Activated CD4-positive, alpha-beta T cell treated with anti-CD3 and anti-CD28 coated beads for 48 hours (primary cell): ENCODE data around the gene RNF130.

Experiments
- DNase-seq: peaks from one replicate; pipeline ENCODE4 v3.0.0-alpha.2; 2020

The RNF130 gene

DNA sequence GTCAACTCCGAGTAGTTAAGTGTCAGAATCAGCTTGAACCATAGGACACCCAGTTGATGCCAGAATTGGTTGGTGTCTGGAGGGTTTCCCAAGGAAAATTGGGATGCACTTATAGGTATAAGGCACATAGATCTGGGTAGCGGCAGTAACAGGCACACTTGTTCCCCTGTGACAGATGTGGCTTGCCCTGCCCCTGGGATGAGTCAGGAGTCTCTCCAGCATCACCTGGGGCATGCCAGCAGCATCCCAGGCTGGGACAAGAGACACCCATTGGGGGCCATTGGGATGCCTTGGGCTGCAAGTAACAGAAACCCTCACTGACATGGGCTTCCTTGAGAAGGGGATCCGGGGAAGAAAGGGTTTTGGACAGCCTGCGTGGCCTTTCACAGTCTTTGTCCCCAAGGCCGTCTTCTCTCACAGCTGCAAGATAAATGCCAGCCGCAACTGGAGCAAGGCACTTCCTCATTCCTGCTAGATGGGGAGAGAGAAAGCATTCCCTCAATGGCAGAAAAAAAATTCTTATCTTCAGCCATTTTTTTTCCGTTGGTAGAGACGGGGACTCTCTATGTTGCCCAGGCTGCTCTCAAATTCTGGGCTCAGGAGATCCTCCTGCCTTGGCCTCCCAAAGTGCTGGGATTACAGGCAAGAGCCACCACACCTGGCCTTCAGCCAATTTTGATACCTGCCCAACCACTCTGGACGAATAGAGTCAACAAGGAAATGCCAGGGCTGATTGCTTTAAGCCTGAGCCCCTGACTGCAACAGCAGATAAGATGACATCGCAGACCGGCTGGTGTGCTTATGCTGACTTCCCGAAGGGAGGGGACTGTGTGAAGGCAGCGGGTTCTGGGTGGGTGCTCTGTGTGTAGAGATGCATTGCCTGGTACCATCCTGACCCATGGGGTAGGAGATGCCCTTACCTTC, 13.3 kb upstream of the RNF130 start:
- no peak for DNase-seq

DNA sequence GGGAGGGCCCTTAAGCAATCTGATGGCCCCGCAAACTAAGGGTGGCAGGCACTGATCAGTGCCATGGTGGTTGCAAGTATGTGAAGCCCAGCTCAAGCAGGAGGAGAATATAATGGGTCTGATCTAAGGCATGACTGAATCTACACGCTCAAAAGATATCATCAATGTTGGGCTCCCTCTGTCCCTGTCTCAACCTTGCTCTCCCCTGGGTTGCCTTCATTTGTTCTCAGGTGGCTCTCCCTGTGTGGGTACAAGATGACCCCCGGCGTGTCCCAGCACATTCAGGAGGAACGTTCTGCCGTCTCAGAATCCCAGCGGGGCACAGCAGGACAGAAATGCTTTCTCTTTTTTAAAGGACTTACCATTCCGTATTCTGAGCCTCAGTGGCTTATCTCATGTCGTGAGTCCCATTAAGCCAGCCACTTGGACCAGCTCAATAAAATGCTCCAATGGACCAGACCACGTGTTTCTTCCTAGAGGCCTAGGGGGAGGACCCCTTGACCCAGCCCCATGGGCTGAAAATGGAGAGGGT, 12.0 kb upstream of the RNF130 start:
- DNase-seq: no peak

DNA sequence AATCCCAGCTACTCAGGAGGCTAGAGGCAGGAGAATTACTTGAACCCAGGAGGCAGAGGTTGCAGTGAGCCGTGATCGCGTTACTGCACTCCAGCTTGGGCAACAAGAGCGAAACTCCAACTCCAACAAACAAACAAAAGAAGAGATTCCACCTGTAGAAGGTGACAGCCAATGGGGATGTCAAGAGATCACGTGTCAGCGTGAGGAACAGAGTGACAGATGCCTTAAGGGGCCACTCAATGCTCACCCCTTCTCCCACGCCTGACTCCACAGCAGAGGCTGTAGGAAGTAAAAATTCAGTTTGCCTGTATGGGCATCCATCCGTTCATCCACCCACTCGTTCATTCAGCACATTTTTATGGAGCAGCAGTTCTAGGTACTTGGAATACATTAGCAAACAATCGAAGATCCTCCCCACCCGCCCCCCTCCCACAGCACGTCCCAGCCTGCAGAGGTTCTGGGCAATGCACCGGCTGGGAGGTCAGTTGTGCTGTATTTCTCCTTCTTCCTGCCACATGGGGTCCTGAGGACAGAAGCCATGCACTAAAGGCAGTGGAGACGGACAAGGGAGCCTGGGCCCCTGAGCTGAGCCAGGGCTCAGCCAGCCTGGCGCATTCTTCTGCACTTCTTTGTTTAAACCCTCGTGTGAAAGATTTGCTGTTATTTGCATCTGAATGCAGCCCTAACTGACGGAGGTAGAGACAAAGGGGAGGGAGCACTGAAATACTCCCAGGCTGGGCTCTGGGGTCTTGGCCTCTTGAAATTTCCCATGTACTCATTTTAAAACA, 11.3 kb upstream of the RNF130 start:
- DNase-seq: no peak

DNA sequence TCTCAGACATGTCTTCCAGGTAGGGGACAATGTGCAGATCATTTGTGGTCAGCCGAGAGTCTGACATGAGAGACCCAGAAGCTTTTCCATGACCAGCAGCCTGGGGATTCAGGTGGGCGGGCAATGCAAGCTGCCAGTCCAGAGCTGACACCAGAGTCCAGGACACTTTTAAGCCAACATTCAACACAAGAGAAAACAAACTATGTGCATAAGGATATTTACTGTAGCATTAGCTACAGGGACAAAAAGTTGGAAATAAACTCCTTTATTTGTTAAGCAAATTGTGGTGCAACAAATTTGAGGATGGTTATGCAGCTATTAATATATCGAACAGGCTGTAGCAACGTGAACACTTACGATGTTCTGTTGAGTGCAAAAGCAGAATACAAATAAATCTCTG, 9.9 kb upstream of the RNF130 start:
- no peak for DNase-seq

DNA sequence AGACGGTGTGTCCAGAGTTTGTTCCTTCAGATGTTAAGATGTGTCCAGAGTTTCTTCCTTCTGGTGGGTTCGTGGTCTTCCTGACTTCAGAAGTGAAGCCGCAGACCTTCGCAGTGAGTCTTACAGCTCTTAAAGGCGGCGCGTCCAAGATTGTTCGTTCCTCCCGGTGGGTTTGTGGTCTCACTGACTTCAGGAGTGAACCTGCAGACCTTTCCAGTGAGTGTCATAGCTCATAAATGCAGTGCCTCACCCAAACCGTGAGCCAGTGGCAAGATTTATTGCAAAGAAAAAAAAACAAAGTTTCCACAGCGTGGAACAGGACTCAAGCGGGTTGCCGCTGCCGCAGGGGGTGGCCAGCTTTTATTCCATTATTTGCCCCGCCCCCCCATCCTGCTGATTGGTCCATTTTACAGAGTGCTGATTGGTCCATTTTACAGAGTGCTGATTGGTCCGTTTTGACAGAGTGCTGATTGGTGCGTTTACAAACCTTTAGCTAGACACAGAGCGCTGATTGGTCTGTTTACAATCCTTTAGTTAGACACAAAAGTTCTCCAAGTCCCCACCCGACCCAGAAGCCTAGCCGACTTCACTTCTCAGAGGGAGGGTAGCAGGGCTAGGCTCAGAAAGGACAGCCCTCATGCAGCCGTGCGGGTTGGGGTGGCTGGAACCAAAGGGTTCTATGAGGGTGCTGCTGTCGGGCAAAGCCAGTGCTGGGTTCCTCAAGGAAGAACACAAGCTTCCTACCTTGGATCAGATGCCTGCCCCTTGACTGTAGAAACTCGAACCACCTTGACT, 9.1 kb upstream of the RNF130 start:
- DNase-seq: peak; percentile 71

DNA sequence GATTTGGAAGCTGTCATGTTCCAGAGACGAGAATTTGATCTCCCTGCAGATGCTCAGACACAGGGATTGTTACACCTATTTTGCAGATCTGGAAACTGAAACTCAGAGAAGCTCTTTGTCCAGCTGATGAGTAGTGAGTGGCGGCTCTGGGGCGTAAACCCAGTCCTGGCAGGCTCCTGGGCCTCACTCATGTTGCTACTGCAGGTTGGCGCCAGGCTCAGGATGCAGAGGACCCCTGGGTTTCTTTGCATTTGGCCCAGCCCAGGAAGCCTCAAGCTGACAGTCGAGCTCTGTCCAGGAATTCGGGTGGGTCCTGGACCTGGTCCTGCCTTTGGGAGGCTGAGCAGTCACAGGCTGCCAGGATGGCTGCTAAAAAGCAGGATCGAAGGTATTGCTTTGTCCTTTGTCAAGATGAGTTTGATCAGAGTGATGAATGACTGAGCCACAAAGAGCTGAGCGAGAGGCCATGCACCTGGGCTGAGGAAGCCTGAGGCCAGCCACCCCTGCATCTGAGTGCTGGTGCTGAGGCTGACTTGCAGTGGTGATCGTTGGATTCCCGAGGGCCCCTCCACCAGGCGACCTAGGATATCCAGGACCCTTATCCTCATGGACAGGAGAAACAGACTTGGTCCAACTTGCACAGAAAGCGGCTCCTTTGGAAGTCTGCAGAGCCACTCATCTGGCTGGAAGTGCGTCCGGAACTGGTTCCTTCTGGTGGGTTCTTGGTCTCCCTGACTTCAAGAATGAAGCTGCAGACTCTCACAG, 8.3 kb upstream of the RNF130 start:
- DNase-seq: no peak

DNA sequence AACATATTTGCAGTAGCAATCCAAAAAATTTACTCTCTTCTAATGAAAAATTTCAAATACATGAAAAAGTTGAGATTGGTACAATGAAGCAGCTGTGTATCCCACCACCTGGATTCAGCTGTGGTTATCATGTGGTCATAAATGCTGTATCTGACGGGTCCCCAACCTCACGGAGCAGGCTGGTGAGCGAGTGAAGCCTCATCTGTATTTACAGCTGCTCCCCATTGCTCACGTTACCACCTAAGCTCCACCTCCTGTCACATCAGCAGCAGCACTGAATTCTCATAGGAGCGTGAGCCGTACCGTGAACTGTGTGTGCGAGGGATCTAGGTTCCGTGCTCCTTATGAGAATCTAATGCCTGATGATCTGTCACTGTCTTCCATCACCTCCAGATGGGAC, 6.8 kb upstream of the RNF130 start:
- no peak for DNase-seq

DNA sequence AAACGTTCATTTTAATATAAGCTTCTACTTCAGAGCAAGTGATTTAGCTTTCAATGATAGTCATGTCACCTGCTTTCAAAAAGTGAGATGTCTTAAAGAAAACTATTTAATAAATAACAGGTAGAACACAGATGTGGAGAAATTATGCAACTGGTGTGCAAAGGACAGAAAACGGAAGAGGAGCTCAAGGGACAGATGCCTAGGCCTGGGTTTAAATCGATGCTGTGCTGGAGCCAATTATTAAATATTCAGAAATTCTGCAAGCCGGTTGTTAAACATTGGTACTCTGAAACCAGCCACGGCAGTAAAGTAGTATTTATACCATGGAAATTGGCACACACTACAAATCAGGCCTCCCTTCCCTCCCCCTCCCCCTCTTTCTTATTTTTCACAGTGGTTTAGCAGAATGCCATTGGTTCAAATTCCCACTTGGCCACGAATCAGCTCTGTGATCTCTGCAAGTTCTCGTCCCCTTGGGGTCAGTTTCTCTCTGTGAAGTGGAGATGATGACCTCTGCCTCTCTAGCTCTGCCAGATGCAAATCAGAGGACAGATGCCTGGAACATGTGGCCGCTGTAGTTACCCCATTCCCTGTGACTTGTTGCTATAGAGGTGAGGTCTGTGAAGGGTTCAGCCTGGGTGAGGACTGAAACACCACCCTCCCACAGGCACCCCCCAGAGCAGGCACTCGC, 6.2 kb upstream of the RNF130 start:
- DNase-seq: no peak

DNA sequence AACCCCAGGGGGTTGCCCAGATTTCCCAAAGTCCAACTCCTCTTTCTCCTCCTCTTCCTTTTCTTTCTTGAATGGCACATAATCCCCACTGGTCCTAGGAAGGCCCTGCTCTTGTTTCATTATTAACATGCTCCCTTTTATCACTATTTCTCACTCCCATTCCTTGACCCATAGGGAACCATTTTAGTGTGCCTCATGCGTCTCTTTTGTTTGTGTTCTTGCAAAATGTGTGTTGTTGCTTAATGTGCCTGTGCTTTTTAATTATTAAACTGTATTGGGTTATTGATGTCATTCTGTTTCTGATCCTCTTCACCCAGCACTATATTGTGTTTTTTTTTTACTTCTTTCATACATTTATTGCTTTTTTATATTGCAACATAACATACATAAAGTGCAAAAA, 4.1 kb upstream of the RNF130 start:
- no peak for DNase-seq

DNA sequence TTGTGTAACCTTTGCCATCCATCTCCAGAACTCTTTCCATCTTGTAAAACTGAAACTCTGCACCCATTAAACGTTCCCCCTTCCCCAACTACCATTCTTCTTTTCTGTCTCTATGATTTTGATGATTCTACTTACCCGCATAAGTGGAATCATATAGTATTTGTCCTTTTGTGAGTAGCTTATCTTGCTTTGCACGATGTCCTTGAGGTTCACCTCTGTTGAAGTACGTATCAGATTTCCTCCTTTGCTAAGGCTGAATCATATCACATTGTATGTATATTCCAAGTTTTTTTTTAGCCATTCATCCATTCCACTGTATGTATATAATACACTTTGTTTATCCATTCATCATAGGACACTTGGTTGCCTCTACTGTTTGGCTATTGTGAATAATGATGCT, 2.9 kb upstream of the RNF130 start:
- no peak for DNase-seq

DNA sequence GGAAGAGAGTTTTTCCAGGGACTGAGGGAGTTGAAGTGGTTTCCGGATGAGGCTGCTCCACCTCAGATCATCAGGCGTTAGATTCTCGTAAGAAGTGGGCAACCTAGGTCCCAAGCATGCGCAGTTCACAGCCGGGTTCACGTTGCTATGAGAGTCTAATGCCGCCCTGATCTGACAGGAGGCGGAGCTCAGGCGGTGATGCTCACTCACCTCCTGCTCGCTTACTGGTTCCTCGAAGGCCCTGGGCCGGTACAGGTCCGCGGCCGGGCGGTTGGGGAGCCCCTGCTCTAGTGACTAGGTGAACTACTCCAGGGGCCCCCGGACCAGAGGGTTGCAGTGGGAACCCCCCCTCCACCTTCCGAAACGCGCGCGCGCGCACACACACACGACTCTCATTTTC, 997 bp upstream of the RNF130 start:
- DNase-seq: no peak

DNA sequence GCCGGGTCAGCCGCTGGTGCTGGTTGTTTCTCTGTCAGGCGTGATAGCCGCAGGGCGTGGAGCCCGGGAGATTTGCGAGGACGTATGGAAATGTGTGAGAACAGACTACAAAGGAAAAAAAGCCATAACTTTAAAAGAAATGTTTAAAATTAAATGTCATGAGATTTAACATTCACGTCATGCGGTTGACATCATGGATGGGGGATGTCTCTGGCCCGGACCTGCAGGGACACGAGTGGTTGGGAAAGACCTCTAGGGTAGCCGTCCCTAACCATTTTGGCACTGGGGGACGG, 643 bp upstream of the RNF130 start:
- DNase-seq: no peak

DNA sequence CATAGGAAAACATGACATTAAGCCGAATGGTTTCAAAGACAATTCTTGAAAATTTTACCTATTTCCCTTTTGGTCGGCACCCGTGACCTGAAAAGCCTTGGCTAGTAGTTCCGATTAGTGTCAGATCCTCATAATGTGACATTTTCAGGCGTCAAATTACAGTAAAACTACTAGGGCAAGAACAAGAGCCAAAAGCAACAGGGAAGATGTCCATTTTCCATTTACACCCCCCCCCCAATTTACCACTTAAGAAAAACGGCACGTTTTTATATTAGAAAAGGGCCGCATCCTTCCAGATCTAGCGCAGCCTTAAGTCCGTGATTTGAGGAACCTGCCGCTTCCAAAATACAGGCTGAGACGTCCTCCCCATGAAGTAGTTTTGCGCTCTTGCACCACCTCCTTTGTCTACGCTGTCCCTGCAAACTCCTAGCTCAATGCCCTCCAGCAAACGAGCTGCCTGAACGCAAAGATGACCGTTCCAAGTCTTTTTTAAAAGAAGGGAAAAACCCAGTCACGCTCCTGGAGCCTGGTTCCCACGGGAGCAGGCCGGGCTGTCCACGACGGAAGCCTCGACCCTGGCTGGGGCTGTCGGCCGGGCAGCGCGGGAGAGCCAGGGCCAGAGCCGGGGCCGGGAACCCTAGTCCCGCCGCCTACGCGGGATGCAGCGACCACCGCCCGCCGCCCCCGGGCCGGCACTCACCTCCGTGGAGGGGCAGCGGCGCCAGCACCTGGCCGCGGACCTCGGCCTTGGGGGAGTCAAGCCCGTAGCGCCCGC, 616 bp downstream of the RNF130 start:
- DNase-seq: peak; percentile 15

DNA sequence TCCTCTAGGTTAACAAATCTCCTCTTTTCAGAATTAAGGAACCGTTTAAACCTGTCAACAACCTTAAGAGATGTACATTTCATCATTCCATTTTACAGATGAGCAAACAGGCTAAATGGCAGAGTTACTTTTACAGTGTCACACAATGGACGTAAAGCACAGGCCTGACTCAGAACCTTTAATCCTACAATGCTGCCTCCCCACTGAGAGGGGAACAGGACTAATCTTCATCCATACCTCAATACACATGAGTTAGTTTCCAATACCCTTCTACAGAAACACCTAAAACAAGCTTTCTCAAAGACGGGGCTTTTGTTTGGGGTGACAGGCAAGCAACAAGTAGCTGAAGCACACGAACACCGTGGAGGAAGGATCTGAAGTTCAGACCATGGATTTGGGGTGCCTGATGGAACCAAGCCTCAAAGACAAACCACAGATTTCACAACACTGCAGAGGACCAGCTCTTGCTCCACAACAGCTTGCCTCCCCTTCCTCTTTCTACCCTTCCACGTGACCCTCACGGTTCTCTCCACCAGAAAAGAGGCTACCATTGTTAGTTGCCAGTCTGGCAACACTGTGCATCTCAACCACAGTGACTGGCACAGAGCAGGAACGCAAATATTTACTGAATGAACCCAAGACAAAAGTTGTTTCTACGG, 1.8 kb downstream of the RNF130 start:
- DNase-seq: no peak

DNA sequence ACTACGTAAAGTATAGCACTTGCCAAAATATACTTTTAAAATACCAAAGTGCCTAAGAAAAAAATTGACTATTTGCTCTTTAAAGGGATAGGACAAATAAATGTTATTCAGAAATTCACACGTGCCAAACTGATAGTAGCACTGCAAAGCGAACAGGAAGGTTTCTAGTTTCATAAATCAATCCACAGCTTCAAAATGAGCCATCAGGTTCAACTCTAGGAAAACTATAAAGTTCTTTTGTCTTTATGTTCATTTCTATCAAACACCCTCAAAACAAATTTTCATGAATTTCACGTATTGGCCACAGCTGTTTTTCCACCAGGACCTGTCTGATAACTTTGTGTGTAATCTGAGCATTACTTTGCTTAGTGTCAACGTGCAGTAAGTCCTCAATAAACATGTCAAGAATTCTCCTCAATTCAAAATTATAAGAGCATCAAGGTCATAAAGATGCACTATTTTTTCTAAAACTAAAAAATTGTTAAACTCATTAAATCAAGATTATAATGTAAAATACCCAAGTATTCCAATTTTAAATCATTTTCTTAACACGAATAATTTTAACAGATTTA, 3.0 kb downstream of the RNF130 start:
- DNase-seq: no peak

DNA sequence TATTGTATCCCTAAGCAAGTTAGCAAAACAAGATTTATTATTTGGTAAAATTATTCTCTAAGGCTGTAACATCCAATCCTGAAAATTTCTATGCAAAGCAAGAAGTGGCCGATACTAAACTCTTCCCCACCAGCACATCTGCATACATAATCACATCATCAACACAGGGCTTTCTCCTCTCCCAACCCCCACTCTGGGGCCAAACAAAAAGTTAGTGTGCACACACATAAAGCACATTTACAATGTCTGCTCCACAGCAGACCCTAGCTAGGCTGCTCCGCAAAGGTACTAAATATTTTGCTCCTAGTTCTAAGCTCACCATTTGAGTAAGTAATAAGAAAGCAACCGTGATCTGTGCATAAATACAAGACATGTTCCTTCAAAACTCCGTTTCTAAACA, 3.6 kb downstream of the RNF130 start:
- DNase-seq: no peak

DNA sequence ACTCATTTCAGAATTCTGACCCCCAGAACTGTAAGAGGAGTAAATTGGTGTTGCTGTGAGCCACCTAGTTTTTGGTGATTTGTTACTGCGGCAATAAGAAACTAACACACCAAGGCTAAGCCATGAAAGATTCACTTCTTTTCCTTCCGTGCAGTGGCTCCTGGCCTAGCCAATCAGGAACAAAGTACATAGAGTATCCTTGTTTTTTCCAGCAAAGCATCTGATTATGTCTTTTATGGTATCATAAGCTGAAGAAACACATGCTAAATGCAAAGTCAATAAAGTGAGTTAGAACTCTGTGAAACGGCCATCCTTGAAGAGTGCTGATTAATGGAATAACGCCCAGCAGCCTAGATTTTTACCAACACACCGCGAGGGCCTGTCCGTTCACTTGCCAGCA, 11.4 kb downstream of the RNF130 start:
- no peak for DNase-seq

DNA sequence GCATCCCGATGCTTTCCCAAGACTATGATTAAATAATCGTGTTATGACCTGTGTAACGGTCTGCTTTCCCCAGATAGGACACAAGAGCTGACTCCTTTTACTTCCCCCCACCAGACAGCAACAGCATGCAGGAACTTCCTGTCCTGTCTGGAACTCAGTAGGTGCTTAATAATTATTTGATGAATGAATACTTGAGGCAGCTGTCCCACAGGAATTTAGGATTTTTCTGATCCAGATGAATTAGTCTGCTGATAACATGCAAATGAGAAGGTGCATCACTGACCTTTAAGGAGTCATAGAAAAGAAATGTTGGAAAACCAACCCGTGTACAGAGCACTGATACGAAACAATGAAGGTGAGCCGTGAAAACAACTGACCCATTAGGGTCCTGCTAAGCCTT, 12.2 kb downstream of the RNF130 start:
- DNase-seq: no peak

DNA sequence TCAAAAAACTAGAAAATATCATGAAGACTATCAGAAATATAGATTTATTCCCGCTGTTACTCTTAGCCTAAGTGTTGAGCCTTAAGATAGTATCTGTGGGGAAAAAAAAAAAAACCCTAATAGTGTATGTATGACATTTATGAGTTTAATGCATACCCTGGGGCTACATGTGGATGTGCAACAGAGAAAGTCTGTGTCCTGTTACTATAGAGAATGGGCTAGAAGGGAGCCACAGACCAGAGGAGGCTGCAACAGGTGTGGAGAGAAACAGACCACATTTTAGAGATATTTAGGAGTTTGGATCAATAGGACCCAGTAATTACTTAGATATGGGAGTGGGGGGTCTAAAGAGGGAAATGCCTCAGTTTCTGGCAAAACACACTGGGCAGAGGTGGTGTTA, 15.4 kb downstream of the RNF130 start:
- no peak for DNase-seq

DNA sequence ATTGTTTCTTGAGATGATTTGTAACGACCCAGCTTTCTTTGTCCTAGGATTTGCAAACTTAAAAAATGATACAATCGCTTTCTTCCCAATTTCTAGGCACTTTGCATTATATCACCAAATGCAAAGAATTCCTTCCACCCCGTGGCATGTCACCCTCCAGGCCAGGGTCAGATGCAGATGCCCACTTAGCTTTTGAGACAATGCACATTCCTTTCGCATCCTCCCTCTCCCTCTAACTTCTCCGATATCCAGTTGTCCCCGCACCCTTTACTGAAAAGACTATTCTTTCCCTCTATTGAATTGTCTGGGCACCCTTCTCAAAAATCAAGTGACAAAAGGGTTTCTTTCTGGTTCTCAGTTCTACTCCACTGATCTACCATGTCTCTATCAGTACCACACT, 17.3 kb downstream of the RNF130 start:
- no peak for DNase-seq
